ENCODE measurements around the gene ABO.
"Not testable (repeated sequence)": the region's sequence is repeated elsewhere in the genome, so short reads cannot be mapped to it uniquely, and the experiment has no call there.

DNA sequence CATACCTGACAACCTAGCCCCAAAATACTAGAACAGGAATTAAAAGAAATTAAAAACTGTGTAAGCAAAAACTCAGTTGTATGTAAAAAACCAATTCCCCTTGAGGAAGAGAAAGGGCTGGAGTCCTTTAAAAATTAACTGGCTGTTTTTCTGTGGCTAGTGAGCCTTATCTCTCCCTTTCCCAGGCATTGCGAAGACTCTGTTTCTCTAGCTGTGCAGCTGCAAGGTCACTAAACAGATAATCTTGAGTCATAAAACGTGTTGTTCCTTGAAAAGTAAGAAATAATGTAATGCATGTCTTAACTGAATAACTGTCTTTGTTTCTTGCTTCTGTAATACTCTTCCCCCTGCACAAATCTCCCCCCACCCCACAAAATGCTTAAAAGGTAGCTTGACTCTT is 5.9 kb downstream of the ABO start:
- TF ChIP-seq, protein P1, sequence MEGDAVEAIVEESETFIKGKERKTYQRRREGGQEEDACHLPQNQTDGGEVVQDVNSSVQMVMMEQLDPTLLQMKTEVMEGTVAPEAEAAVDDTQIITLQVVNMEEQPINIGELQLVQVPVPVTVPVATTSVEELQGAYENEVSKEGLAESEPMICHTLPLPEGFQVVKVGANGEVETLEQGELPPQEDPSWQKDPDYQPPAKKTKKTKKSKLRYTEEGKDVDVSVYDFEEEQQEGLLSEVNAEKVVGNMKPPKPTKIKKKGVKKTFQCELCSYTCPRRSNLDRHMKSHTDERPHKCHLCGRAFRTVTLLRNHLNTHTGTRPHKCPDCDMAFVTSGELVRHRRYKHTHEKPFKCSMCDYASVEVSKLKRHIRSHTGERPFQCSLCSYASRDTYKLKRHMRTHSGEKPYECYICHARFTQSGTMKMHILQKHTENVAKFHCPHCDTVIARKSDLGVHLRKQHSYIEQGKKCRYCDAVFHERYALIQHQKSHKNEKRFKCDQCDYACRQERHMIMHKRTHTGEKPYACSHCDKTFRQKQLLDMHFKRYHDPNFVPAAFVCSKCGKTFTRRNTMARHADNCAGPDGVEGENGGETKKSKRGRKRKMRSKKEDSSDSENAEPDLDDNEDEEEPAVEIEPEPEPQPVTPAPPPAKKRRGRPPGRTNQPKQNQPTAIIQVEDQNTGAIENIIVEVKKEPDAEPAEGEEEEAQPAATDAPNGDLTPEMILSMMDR (conservative IDR thresholded peaks at IDR 0.05): not testable (repeated sequence)
- TF ChIP-seq EZH2 (IDR thresholded peaks at IDR 0.05; ENCODE audit: low read depth): not testable (repeated sequence)
